Transverse colon (tissue), 4 donors: Measurements from ENCODE around the gene NQO2.

ENCODE experiments used
- CTCF ChIP-seq, 5 experiments: fragments of 200-600 bp in 3 of 5; fragments of 450-650 bp in 2 of 5; sonication (generic) in 3 of 5; IDR thresholded peaks; 1 replicate in 2 of 5; 2 replicates in 3 of 5; pipeline ENCODE4 v1.5.1; 2016 to 2017; ENCODE audit warnings: antibody characterized with exemption in 5 of 5, inconsistent platforms in 3 of 5, mild to moderate bottlenecking in 2 of 5, moderate library complexity in 1 of 5
- POLR2A ChIP-seq: fragments of 450-650 bp; IDR thresholded peaks from one replicate; pipeline ENCODE4 v1.6.1; 2016; ENCODE audit warnings: antibody characterized with exemption, mild to moderate bottlenecking, moderate library complexity
- POLR2AphosphoS5 ChIP-seq, 3 donors: sonication (generic); formaldehyde crosslinking; IDR thresholded peaks; one replicate each; pipeline ENCODE4 v1.6.1; 2016; ENCODE audit warnings: antibody characterized with exemption in 3 of 3

GRCh38 chr6:3057063-3057770 lies 57.5 kb downstream of the NQO2 start:
- TF ChIP-seq CTCF (IDR thresholded peaks at IDR 0.05) (no peak), POLR2AphosphoS5 (IDR thresholded peaks at IDR 0.05) (no peak), POLR2A (no peak)
